Amygdala (tissue), 56 donors: ENCODE data around the gene ZNF641.
"Not testable (repeated sequence)": the region's sequence is repeated elsewhere in the genome, so short reads cannot be mapped to it uniquely, and the experiment has no call there.

ENCODE experiments used
- DNase-seq, 56 donors: peaks; one replicate each; lab custom pipeline; 2025; lab: John Stamatoyannopoulos, UW

Gene ZNF641

GRCh38 chr12:48336564-48336963 lies 14.2 kb downstream of the ZNF641 start:
- DNase-seq: no peak

DNA sequence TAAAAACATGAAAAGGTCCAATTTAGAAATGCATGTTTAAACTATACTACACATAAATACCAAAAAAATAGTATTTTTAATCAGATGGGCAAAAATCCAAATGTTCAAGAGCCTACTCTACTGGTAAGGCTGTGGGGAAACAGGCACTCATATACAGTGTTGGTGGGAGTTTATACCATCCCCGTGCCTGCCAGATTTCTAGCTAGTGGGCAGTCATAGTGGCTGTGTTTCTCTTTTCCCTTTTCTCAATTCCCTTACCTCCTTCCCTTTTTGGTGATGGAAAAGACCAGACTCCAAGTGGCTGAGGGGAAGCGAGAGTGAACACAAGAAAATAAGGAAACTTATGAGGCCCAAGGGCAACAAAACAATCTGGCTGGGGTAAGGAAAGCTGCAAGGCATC lies 14.7 kb downstream of the ZNF641 start:
- DNase-seq: peak in 1 of 56 donors; percentile 28

- no peak for DNase-seq
Measured at GRCh38 chr12:48334808-48335207, 15.9 kb downstream of the ZNF641 start.

- not testable (repeated sequence) for DNase-seq
Measured at GRCh38 chr12:48333680-48334079, 17.0 kb downstream of the ZNF641 start.

GRCh38 chr12:48331399-48331798 lies 19.3 kb downstream of the ZNF641 start:
- no peak for DNase-seq

DNA sequence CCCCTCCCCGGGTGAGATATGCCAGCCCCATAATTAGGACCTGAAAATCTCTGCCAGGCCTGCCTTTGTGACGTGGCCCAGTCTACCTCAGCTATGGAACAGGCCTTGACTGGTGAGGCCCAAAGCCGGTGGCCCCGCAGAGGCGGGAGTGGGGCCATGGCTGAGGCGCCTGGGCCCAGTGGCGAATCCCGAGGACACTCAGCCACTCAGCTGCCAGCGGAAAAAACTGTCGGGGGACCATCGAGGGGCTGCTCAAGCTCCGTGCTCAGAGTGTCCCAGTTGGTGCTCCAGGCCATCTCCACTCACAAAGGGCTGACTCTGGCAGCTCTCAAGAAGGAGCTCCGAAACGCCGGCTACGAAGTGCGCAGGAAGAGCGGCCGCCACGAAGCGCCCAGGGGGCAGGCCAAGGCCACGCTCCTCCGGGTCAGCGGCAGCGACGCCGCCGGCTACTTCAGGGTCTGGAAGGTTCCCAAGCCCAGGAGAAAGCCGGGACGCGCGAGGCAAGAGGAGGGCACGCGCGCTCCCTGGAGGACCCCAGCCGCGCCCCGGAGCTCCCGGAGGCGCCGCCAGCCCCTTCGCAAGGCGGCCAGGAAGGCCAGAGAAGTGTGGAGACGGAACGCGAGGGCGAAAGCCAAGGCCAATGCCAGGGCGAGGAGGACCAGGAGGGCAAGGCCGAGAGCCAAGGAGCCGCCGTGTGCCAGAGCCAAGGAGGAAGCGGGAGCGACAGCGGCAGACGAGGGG lies 21.4 kb downstream of the ZNF641 start:
- DNase-seq: no peak

DNA sequence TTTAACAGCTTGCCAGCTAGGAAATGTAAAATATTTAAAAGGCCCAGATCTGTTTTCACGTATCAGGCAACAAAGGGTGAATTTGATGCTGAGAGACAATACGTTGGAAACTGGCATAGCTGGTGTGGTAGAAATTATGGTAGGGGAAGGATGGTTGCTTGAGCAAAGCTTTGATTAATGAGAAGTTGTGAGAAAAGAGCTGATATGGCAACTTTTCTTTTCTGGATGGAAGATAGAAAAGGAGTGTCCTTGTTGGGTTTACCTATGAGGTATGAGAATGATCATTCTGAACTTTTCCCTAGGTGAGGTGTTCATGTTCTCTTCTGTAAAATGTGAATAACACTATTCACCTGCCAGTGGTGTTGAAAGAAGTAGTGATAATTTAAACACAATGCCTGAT lies 34.2 kb downstream of the ZNF641 start:
- DNase-seq: no peak

DNA sequence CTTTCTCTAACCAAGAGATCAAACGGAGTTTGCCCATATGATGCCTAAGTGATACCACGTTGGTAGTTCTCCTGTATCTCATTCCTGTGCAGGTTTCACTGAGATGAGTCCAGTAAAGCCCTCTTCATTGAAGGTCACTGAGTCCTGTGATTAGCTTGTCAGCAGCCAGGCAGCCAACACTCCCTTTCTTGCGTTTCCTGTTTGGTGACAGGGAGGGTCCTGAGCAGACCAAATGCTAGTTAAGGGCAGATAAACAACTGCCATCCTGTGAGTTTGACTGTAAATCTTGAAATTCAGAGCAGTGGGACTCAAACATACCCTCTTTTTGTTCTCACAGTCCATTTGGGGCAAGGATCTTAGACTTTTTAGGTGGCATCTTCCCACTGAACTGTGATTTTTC lies 39.4 kb downstream of the ZNF641 start:
- no peak for DNase-seq

- DNase-seq: no peak
Measured at GRCh38 chr12:48307269-48307668, 43.5 kb downstream of the ZNF641 start.

GRCh38 chr12:48305190-48305589 lies 45.5 kb downstream of the ZNF641 start:
- no peak for DNase-seq

GRCh38 chr12:48302161-48302911 lies 48.4 kb downstream of the ZNF641 start:
- no peak for DNase-seq

GRCh38 chr12:48300774-48301173 lies 49.9 kb downstream of the ZNF641 start:
- no peak for DNase-seq

DNA sequence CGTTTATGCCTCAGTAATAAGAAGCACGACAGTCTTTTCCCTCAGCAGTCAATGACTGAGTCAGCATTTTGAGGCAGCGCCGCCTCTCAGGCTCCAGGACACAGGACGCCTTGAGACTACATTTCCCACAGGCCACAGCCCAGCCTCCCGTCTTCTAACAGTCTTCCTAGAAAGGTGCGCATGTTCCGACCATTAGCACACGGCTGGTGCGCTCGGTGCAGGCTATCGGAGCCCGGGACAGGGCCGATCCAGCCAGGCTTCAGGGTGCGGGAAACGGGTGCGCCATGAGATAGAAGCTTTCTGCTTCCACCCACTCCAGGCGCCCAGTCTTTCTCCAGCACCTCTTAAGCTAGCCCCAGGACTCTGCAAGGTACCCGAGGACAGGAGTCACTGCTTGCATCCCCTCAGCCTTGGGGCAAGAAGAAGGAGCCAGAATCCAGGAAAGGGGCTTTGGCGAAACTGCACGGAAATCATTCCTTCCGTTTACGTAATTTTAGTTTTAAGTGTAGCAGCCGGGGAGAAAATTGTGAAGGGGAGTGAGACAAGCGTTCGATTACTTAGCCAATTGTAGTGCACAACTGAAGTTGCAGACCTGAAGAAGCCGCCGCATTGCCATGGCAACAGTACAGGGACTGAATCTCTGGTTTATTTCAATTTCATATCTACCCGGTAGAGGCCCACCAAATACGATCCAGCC lies 54.0 kb downstream of the ZNF641 start:
- peak in 52 of 56 donors; percentile 2 to 84 (median 54) for DNase-seq

DNA sequence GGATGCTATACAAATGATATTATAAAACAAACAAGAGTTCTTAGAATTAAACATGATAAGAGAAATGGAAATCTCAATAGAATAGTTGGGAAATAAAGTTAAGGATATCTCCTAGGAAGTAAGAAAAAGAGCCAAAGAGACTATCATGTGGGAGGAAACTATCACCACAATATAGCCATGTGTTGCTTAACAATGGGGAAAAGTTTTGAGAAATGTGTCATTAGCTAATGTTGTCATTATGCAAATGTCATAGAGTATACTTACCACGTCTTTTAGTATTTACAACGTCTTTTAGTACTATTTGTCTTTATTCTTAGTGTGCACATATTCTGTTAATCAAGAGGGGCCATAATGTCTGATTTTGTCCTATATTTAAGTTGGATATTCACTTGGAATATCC lies 58.7 kb downstream of the ZNF641 start:
- no peak for DNase-seq

- DNase-seq: no peak
Measured at GRCh38 chr12:48291511-48291910, 59.2 kb downstream of the ZNF641 start.

GRCh38 chr12:48288387-48289268 lies 62.1 kb downstream of the ZNF641 start:
- DNase-seq: no peak
